GM12878 (cell line): ENCODE results near the gene GM2A. TPM values are rescaled to one million over a fixed set of nuclear protein-coding genes. Genes with fewer than 3 reads are reported as not detected.
A peak's percentile ranks its signal among the peaks of the same experiment; 100 is the strongest.

Experiments used
- ATAC-seq: fragments of 200-7000 bp; cut with Tn5 transposase; 3 replicates; pipeline ENCODE4 v1.9.1; 2020; ENCODE audit warnings: mild to moderate bottlenecking, moderate library complexity
- BruUV-seq: library from RNA; stranded (reverse); fragments of 400-500 nt; replicated peaks from 2 replicates; lab custom pipeline; 2021; lab: Mats Ljungman, UMichigan
- CTCF ChIA-PET: fragments of 300-600 bp; sonication (Branson Sonifier 250); formaldehyde crosslinking; extraction: SDS; loops from one replicate; lab custom pipeline; 2021; ENCODE audit warnings: inconsistent platforms; lab: Yijun Ruan, JAX
- POLR2A ChIA-PET: fragments of 350-600 bp; formaldehyde crosslinking; extraction: SDS; loops from one replicate; lab custom pipeline; 2021; ENCODE audit warnings: inconsistent platforms; lab: Charles Lee
- RAD21 ChIA-PET: fragments of 300-600 bp; sonication (Branson Sonifier 250); formaldehyde crosslinking; loops from one replicate; lab custom pipeline; 2023; ENCODE audit warnings: antibody characterized with exemption; ENCODE audit not compliant: unreplicated experiment; lab: Charles Lee
- SMC1A ChIA-PET: fragments of 300-600 bp; sonication (Branson Sonifier 250); formaldehyde crosslinking; loops from one replicate; lab custom pipeline; 2023; ENCODE audit not compliant: unreplicated experiment, uncharacterized antibody; lab: Charles Lee
- DNase-seq: peaks from one replicate; pipeline ENCODE4 v3.0.0-alpha.2; 2011; ENCODE audit warnings: low read depth, low spot score
- FAIRE-seq: peaks from 3 replicates; lab custom pipeline; 2011; peaks lifted over from hg19 to GRCh38; lab: Jason Lieb, UNC
- H2AFZ ChIP-seq: 2 replicates; pipeline ENCODE4 v1.6.0; 2011; ENCODE audit warnings: low read depth, low read length, control low read depth; ENCODE audit not compliant: control insufficient read depth
- H3K27ac ChIP-seq: 2 replicates; pipeline ENCODE4 v1.5.1; 2011; ENCODE audit warnings: control low read depth; ENCODE audit not compliant: control insufficient read depth, insufficient read depth
- H3K27me3 ChIP-seq, 2 experiments: replicated peaks in 1 of 2; 2 replicates each; pipeline versions ENCODE4 v1.6.0 to v1.6.1; 2011; ENCODE audit warnings: low read length in 1 of 2; ENCODE audit not compliant: control insufficient read depth in 2 of 2, insufficient read depth in 2 of 2
- H3K36me3 ChIP-seq, 2 experiments: 2 replicates each; pipeline ENCODE4 v1.5.1; 2011; ENCODE audit warnings: low read length in 1 of 2; ENCODE audit not compliant: control insufficient read depth in 2 of 2, insufficient read depth in 2 of 2
- H3K4me1 ChIP-seq: 2 replicates; pipeline ENCODE4 v1.6.1; 2011; ENCODE audit warnings: mild to moderate bottlenecking, low read length, moderate library complexity, mixed read lengths; ENCODE audit not compliant: control insufficient read depth, insufficient read depth
- H3K4me2 ChIP-seq: 2 replicates; pipeline ENCODE4 v1.6.0; 2011; ENCODE audit warnings: control low read depth; ENCODE audit not compliant: control insufficient read depth, insufficient read depth
- H3K4me3 ChIP-seq: fragments of 200-600 bp; sonication (generic); 2 replicates; pipeline ENCODE4 v1.5.1; 2016
- H3K79me2 ChIP-seq: 2 replicates; pipeline ENCODE4 v1.6.0; 2011; ENCODE audit warnings: low read length; ENCODE audit not compliant: control insufficient read depth, insufficient read depth
- H3K9ac ChIP-seq: 2 replicates; pipeline ENCODE4 v1.8.0; 2011; ENCODE audit warnings: low read length, control low read depth, mixed read lengths; ENCODE audit not compliant: control insufficient read depth, insufficient read depth
- H3K9me3 ChIP-seq: replicated peaks from 3 replicates; pipeline ENCODE4 v1.5.1; 2011; ENCODE audit warnings: mild to moderate bottlenecking, low read length; ENCODE audit not compliant: control insufficient read depth, insufficient read depth
- H4K20me1 ChIP-seq: 2 replicates; pipeline ENCODE4 v1.6.0; 2011; ENCODE audit not compliant: control insufficient read depth, insufficient read depth
- CHD1 ChIP-seq: IDR thresholded peaks from 2 replicates; pipeline ENCODE4 v1.6.1; 2012; ENCODE audit warnings: low read depth, low read length, improper control_type of control experiment
- DPF2 ChIP-seq: fragments of 450-650 bp; IDR thresholded peaks from 2 replicates; pipeline ENCODE4 v1.6.1; 2017; ENCODE audit warnings: mild to moderate bottlenecking
- IKZF1 ChIP-seq: fragments of 450-650 bp; conservative IDR thresholded peaks from 2 replicates; pipeline ENCODE4 v1.6.1; 2017; ENCODE audit warnings: antibody characterized with exemption, mild to moderate bottlenecking
- LARP7 ChIP-seq: fragments of 450-650 bp; IDR thresholded peaks from 2 replicates; pipeline ENCODE4 v1.6.1; 2017; ENCODE audit warnings: mild to moderate bottlenecking
- MXI1 ChIP-seq: fragments of 150-350 bp; IDR thresholded peaks from 2 replicates; pipeline ENCODE4 v1.6.1; 2011; ENCODE audit warnings: low read depth, mild to moderate bottlenecking, inconsistent platforms, low read length, improper control_type of control experiment
- NBN ChIP-seq: fragments of 450-650 bp; IDR thresholded peaks from 2 replicates; pipeline ENCODE4 v1.6.1; 2016
- NFIC ChIP-seq: IDR thresholded peaks from 2 replicates; pipeline ENCODE4 v1.6.1; 2012; ENCODE audit warnings: low read depth, mild to moderate bottlenecking, inconsistent platforms, low read length, moderate library complexity
- PAX8 ChIP-seq: fragments of 450-650 bp; IDR thresholded peaks from 2 replicates; pipeline ENCODE4 v1.6.1; 2017; ENCODE audit warnings: mild to moderate bottlenecking, moderate library complexity
- POLR2A ChIP-seq: IDR thresholded peaks from 2 replicates; pipeline ENCODE4 v1.6.1; 2011; ENCODE audit warnings: low read depth, mild to moderate bottlenecking, low read length
- POLR2AphosphoS5 ChIP-seq: IDR thresholded peaks from 2 replicates; pipeline ENCODE4 v1.6.1; 2011; ENCODE audit warnings: mild to moderate bottlenecking, low read length, inconsistent platforms
- RB1 ChIP-seq: fragments of 450-650 bp; formaldehyde crosslinking; IDR thresholded peaks from 2 replicates; pipeline ENCODE4 v1.6.1; 2017; ENCODE audit warnings: mild to moderate bottlenecking, borderline replicate concordance
- RCOR1 ChIP-seq: conservative IDR thresholded peaks from 2 replicates; pipeline ENCODE4 v1.6.1; 2012; ENCODE audit warnings: low read depth, low read length, improper control_type of control experiment
- TAF1 ChIP-seq: IDR thresholded peaks from 2 replicates; pipeline ENCODE4 v1.6.1; 2011; ENCODE audit warnings: mild to moderate bottlenecking, low read depth, low read length, borderline replicate concordance
- TCF7 ChIP-seq: IDR thresholded peaks from 2 replicates; pipeline ENCODE4 v1.6.1; 2014; ENCODE audit warnings: antibody characterized with exemption, borderline replicate concordance
- ZBED1 ChIP-seq: IDR thresholded peaks from 2 replicates; pipeline ENCODE4 v1.6.1; 2016; ENCODE audit warnings: borderline replicate concordance
- ZNF207 ChIP-seq: fragments of 450-650 bp; IDR thresholded peaks from 2 replicates; pipeline ENCODE4 v1.6.1; 2014; ENCODE audit warnings: antibody characterized with exemption, mild to moderate bottlenecking, borderline replicate concordance
- WGBS: methylation state at CpG from one replicate; pipeline ENCODE4 v1.1.6; 2016; ENCODE audit warnings: low lambda C conversion rate; ENCODE audit not compliant: insufficient replicate concordance, insufficient coverage; ENCODE audit errors: missing lambda C conversion rate; 5-methylcytosine and 5-hydroxymethylcytosine counted together
- in situ Hi-C: fragments of 300-500 bp; cut with MboI; formaldehyde crosslinking; loops from 9 replicates; pipeline ENCODE4 v1.14.3; 2018; ENCODE audit warnings: mixed read lengths
- intact Hi-C: fragments of 100-400 bp; cut with micrococcal nuclease; formaldehyde crosslinking; loops from one replicate; pipeline ENCODE4 v1.14.2; 2022; ENCODE audit not compliant: unreplicated experiment
- polyA plus RNA-seq, 11 experiments: library from polyadenylated mRNA; depleted of rRNA in 4 of 11; unstranded in 6 of 11; stranded (reverse) in 5 of 11; fragments of >200 nt; fragmentation: Nextera tagmentation in 4 of 11; fragmentation: Illumina TruSeq in 1 of 11; extraction: Ambion mirVana in 4 of 11; extraction: Trizol in 1 of 11; gene quantifications; 1 replicate in 1 of 11; 2 replicates in 10 of 11; pipeline versions ENCODE4 v1.2.1 to v1.2.3, GENCODE V29; 2011 to 2016; ENCODE audit warnings: inconsistent platforms in 2 of 11, missing spikeins in 2 of 11, low read depth in 1 of 11
- total RNA-seq, 4 experiments: library from RNA; depleted of rRNA in 3 of 4; stranded (reverse); fragments of >200 nt in 3 of 4; fragmentation: Illumina TruSeq in 1 of 4; extraction: Trizol in 1 of 4; gene quantifications; 2 replicates each; pipeline versions ENCODE4 v1.2.1 to v1.2.3, GENCODE V29; 2013 to 2021
- TF ChIP-seq, protein P1 (sequence below): fragments of 450-650 bp; IDR thresholded peaks from 2 replicates; pipeline ENCODE4 v1.6.1; 2017; ENCODE audit warnings: low read depth, mild to moderate bottlenecking, moderate library complexity
- TF ChIP-seq, protein P2 (sequence below): fragments of 450-650 bp; formaldehyde crosslinking; IDR thresholded peaks from 2 replicates; pipeline ENCODE4 v1.5.0; 2022; ENCODE audit warnings: mild to moderate bottlenecking, missing genetic modification characterization
- TF ChIP-seq, protein P3 (sequence below): IDR thresholded peaks from 2 replicates; pipeline ENCODE4 v1.6.1; 2012; ENCODE audit warnings: low read length, inconsistent platforms

GM2A gene
- total and polyA plus RNA-seq, 10 of the 15 experiments (the other 5 are each of a cell fraction or from before 2014, with no cell fraction given): 33.6 to 106 (median 68.2) TPM

DNA sequence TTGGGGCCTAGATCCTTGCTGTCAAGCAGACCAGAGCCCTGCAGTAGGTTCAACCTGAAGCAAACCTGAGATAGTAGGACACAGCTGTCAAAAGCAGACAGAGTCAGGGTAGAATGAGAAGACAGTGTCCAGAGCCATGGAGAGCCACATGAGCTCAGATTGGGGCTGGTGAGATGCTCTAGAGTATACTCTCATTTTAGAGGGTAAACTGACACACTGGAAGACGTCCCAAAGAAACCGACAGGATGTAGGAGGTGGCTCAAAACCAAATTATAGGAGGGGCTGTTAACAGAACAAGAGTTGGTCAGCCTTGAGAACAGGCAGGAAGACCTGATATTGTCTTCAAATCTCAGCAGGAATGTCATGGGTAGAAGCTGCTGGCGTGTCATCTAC is 40.6 kb upstream of the GM2A start:
- Histone ChIP-seq H3K9ac (peak overlapping the region; percentile 94), H3K4me3 (peak overlapping the region; percentile 74), H2AFZ (no peak overlapping the region; the same call in 1 of the 2 replicates), H3K36me3 (peaks cover under 1 to 4% of the 10 kb centered on the region in 2 experiments; a peak in 2 of 4 replicates), H3K27me3 (no peaks in the 10 kb centered on the region), H3K9me3 (no peaks in the 10 kb centered on the region), H3K27ac (peak overlapping the region; percentile 99), H4K20me1 (no peaks in the 10 kb centered on the region), H3K79me2 (peaks cover 63% of the 10 kb centered on the region), H3K4me1 (peaks cover 54% of the 10 kb centered on the region), H3K4me2 (peak overlapping the region; percentile 95)
- 10% methylated on average over 3 of the region's 3 CpGs for WGBS
- BruUV-seq: no TSS peak
- ChIA-PET CTCF (interaction anchor here (0.7 to 17.0 kb wide), 13 partner anchors 11 to 88 kb away, joined by 3 to 293 read pairs (median 10); partner anchors contain the start of genes CCDC69 and GM2A), SMC1A (interaction anchor here (0.6 to 18.6 kb wide), 19 partner anchors 10 to 477 kb away, joined by 3 to 325 read pairs (median 9); partner anchors contain the start of genes ANXA6, CCDC69, GM2A and TNIP1), POLR2A (interaction anchor here (0.5 to 17.1 kb wide), 18 partner anchors 10 to 142 kb away, joined by 3 to 290 read pairs (median 8); partner anchors contain the start of genes ANXA6, CCDC69 and GM2A), RAD21 (interaction anchor here (1.0 to 7.6 kb wide), 17 partner anchors 10 to 130 kb away, joined by 3 to 156 read pairs (median 22); partner anchors contain the start of genes ANXA6, CCDC69, GM2A and TNIP1)
- no peak for FAIRE-seq
- in situ Hi-C loops: no loop called here
- intact Hi-C loops: loop anchor here (5.0 kb wide), 1 partner anchor 130 kb away; the partner anchor contains the start of gene TNIP1
- peak; percentile 56 for DNase-seq
- peak; percentile 14 for ATAC-seq
- TF ChIP-seq NFIC: no peak
- TF ChIP-seq, protein P1, sequence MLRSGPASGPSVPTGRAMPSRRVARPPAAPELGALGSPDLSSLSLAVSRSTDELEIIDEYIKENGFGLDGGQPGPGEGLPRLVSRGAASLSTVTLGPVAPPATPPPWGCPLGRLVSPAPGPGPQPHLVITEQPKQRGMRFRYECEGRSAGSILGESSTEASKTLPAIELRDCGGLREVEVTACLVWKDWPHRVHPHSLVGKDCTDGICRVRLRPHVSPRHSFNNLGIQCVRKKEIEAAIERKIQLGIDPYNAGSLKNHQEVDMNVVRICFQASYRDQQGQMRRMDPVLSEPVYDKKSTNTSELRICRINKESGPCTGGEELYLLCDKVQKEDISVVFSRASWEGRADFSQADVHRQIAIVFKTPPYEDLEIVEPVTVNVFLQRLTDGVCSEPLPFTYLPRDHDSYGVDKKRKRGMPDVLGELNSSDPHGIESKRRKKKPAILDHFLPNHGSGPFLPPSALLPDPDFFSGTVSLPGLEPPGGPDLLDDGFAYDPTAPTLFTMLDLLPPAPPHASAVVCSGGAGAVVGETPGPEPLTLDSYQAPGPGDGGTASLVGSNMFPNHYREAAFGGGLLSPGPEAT: peak; percentile 10; the same call in 1 of the 2 replicates
- no peak for TF ChIP-seq RCOR1
- peak; percentile 17; the same call in 1 of the 2 replicates for TF ChIP-seq TAF1
- peak; percentile 63; the same call in 1 of the 2 replicates for TF ChIP-seq MXI1
- peak; percentile 16; the same call in 1 of the 2 replicates for TF ChIP-seq NBN
- peak; percentile 52; the same call in 1 of the 2 replicates for TF ChIP-seq ZBED1
- 0 out of 2 replicates have a peak, but pooled peaks have one; percentile 12 for TF ChIP-seq DPF2
- TF ChIP-seq, protein P2, sequence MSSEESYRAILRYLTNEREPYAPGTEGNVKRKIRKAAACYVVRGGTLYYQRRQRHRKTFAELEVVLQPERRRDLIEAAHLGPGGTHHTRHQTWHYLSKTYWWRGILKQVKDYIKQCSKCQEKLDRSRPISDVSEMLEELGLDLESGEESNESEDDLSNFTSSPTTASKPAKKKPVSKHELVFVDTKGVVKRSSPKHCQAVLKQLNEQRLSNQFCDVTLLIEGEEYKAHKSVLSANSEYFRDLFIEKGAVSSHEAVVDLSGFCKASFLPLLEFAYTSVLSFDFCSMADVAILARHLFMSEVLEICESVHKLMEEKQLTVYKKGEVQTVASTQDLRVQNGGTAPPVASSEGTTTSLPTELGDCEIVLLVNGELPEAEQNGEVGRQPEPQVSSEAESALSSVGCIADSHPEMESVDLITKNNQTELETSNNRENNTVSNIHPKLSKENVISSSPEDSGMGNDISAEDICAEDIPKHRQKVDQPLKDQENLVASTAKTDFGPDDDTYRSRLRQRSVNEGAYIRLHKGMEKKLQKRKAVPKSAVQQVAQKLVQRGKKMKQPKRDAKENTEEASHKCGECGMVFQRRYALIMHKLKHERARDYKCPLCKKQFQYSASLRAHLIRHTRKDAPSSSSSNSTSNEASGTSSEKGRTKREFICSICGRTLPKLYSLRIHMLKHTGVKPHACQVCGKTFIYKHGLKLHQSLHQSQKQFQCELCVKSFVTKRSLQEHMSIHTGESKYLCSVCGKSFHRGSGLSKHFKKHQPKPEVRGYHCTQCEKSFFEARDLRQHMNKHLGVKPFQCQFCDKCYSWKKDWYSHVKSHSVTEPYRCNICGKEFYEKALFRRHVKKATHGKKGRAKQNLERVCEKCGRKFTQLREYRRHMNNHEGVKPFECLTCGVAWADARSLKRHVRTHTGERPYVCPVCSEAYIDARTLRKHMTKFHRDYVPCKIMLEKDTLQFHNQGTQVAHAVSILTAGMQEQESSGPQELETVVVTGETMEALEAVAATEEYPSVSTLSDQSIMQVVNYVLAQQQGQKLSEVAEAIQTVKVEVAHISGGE (CRISPR knock-in tag): no peak
- TF ChIP-seq RB1: 0 out of 2 replicates have a peak, but pooled peaks have one; percentile 14
- TF ChIP-seq POLR2A: peak; percentile 52
- TF ChIP-seq TCF7: no peak
- TF ChIP-seq LARP7: 0 out of 2 replicates have a peak, but pooled peaks have one; percentile 24
- TF ChIP-seq PAX8: no peak
- TF ChIP-seq POLR2AphosphoS5: peak; percentile 80; the same call in 1 of the 2 replicates
- TF ChIP-seq, protein P3, sequence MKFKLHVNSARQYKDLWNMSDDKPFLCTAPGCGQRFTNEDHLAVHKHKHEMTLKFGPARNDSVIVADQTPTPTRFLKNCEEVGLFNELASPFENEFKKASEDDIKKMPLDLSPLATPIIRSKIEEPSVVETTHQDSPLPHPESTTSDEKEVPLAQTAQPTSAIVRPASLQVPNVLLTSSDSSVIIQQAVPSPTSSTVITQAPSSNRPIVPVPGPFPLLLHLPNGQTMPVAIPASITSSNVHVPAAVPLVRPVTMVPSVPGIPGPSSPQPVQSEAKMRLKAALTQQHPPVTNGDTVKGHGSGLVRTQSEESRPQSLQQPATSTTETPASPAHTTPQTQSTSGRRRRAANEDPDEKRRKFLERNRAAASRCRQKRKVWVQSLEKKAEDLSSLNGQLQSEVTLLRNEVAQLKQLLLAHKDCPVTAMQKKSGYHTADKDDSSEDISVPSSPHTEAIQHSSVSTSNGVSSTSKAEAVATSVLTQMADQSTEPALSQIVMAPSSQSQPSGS: no peak
- TF ChIP-seq ZNF207: peak; percentile 42; the same call in 1 of the 2 replicates
- TF ChIP-seq IKZF1: peak; percentile 26; the same call in 1 of the 2 replicates
- 0 out of 2 replicates have a peak, but pooled peaks have one; percentile 7 for TF ChIP-seq CHD1
